Activated T-cell treated with anti-CD3 and anti-CD28 coated beads, Interleukin-2, amount 50 U/mL, for 24 hours (primary cell): ENCODE measurements around the gene FPR3.

ENCODE experiments used
- DNase-seq: peaks from one replicate; pipeline ENCODE4 v3.0.0-alpha.2; 2020
- H3K27ac Mint-ChIP-seq: 2 replicates; pipeline ENCODE4 v1.8.0; 2020; ENCODE audit warnings: mild to moderate bottlenecking, mixed read lengths
- H3K27me3 Mint-ChIP-seq: 2 replicates; pipeline ENCODE4 v1.8.0; 2020; ENCODE audit warnings: mixed read lengths
- H3K36me3 Mint-ChIP-seq: 2 replicates; pipeline ENCODE4 v1.8.0; 2020; ENCODE audit warnings: low read depth, mixed read lengths
- H3K4me1 Mint-ChIP-seq: 2 replicates; pipeline ENCODE4 v1.8.0; 2020; ENCODE audit warnings: low read depth, mixed read lengths
- H3K4me3 Mint-ChIP-seq: 2 replicates; pipeline ENCODE4 v1.8.0; 2020; ENCODE audit warnings: mild to moderate bottlenecking, moderate library complexity, mixed read lengths
- H3K9me3 Mint-ChIP-seq: 2 replicates; pipeline ENCODE4 v1.8.0; 2020; ENCODE audit warnings: mixed read lengths

FPR3 gene

GRCh38 chr19:51807925-51808324 is 13.0 kb downstream of the FPR3 start:
- DNase-seq = no peak
- H3K9me3 Mint-ChIP-seq = peaks cover 15% of the 10 kb centered on the region
- no peak overlapping the region for H3K27ac Mint-ChIP-seq
- H3K36me3 Mint-ChIP-seq = no peaks in the 10 kb centered on the region
- no peak overlapping the region for H3K4me3 Mint-ChIP-seq
- H3K4me1 Mint-ChIP-seq = no peaks in the 10 kb centered on the region
- H3K27me3 Mint-ChIP-seq = no peaks in the 10 kb centered on the region

DNA sequence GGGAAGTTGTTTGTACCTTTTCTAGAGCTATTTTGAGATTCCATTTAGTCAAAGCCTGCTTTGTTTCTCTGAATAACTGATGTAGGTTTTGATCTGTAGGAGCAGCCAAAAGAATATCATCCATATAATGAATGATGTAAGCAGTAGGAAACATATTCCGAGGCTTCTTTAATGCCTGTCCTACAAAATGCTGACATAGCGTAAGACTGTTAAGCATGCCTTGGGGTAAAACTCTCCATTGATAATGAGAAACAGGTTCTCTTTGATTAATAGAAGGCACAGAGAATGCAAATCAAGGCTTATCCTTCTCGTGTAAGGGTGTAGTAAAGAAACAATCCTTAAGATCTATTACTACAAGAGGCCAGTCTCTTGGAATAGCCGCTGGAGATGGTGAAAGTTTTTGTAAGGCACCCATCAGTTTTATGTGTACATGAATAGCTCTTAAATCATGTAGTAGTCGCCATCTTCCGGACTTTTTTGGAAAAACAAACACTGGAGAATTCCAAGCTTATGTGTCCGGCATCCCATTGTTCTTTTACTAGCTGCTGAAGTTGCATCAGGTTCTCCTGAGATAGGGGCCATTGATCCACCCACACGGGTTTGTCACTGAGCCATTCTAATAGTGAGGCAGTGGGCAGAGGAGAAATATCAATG is 13.5 kb downstream of the FPR3 start:
- no peaks in the 10 kb centered on the region for H3K4me1 Mint-ChIP-seq
- DNase-seq = no peak
- no peak overlapping the region for H3K27ac Mint-ChIP-seq
- no peak overlapping the region for H3K4me3 Mint-ChIP-seq
- H3K27me3 Mint-ChIP-seq = no peaks in the 10 kb centered on the region
- peaks cover 12% of the 10 kb centered on the region for H3K9me3 Mint-ChIP-seq
- H3K36me3 Mint-ChIP-seq = no peaks in the 10 kb centered on the region

- DNase-seq = no peak
- H3K9me3 Mint-ChIP-seq = peaks cover 15% of the 10 kb centered on the region
- H3K27ac Mint-ChIP-seq = no peak overlapping the region
- no peaks in the 10 kb centered on the region for H3K4me1 Mint-ChIP-seq
- H3K4me3 Mint-ChIP-seq = no peak overlapping the region
- H3K27me3 Mint-ChIP-seq = no peaks in the 10 kb centered on the region
- no peaks in the 10 kb centered on the region for H3K36me3 Mint-ChIP-seq
Observed at GRCh38 chr19:51809787-51810186, 14.8 kb downstream of the FPR3 start.

DNA sequence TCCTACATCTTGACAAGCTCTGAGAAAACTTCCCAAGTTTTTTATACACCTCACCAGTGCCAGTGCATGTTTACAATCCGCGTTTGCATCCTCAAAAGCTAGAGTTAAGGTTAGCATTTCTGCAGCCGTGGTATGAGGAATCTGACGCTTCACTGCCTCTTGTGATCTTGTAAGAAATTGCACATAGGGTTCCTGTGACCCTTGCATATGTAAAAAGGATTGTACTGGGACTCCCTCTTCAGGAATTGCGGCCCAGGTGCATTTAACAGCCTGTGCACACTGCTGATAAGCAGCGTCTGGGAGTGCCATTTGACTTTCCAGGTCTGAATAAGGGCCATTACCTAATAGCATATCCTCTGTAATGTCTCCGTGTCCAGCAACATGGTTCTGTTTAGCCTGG is 15.3 kb downstream of the FPR3 start:
- Mint-ChIP-seq H3K36me3 (no peaks in the 10 kb centered on the region), H3K27me3 (no peaks in the 10 kb centered on the region), H3K9me3 (peaks cover 15% of the 10 kb centered on the region), H3K4me3 (no peak overlapping the region), H3K4me1 (no peaks in the 10 kb centered on the region), H3K27ac (no peak overlapping the region)
- no peak for DNase-seq

DNA sequence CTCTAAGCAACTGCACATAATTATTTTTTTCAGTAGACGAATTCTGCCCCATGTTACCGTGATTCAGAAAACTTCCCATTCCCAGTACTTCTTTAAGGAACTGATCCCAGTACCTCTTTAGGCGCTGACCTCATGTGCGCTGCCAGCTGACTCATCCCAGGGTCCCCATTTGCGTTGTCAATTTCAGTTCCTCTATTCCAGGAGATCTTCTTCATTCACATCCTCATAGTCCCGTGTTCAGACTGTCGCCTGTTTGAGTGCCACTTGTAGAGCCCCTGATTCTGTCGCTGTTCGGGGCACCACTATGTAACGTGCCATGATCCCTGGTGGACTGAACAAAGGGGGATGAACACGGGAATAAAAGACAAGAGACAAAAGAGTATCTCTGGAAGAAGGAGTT is 16.4 kb downstream of the FPR3 start:
- Mint-ChIP-seq H3K27ac (no peak overlapping the region), H3K4me1 (no peaks in the 10 kb centered on the region), H3K27me3 (no peaks in the 10 kb centered on the region), H3K4me3 (no peak overlapping the region), H3K9me3 (peaks cover 20% of the 10 kb centered on the region), H3K36me3 (no peaks in the 10 kb centered on the region)
- no peak for DNase-seq

- peaks cover 41% of the 10 kb centered on the region for H3K9me3 Mint-ChIP-seq
- H3K27ac Mint-ChIP-seq = no peak overlapping the region
- no peak for DNase-seq
- H3K4me1 Mint-ChIP-seq = no peaks in the 10 kb centered on the region
- H3K4me3 Mint-ChIP-seq = no peak overlapping the region
- H3K36me3 Mint-ChIP-seq = no peaks in the 10 kb centered on the region
- H3K27me3 Mint-ChIP-seq = no peaks in the 10 kb centered on the region
Observed at GRCh38 chr19:51815043-51815442, 20.1 kb downstream of the FPR3 start.

GRCh38 chr19:51816711-51817110 is 21.8 kb downstream of the FPR3 start:
- H3K9me3 Mint-ChIP-seq = peaks cover 44% of the 10 kb centered on the region

GRCh38 chr19:51820011-51820410 is 25.1 kb downstream of the FPR3 start:
- no peak for DNase-seq
- Mint-ChIP-seq H3K27me3 (no peaks in the 10 kb centered on the region), H3K27ac (no peak overlapping the region), H3K36me3 (no peaks in the 10 kb centered on the region), H3K9me3 (peaks cover 54% of the 10 kb centered on the region), H3K4me1 (no peaks in the 10 kb centered on the region), H3K4me3 (no peak overlapping the region)

More at GRCh38 chr19:51816711-51817110, 21.8 kb downstream of the FPR3 start:
- no peaks in the 10 kb centered on the region for H3K27me3 Mint-ChIP-seq
- H3K4me3 Mint-ChIP-seq = no peak overlapping the region
- H3K27ac Mint-ChIP-seq = no peak overlapping the region
- H3K4me1 Mint-ChIP-seq = no peaks in the 10 kb centered on the region
- no peak for DNase-seq
- no peaks in the 10 kb centered on the region for H3K36me3 Mint-ChIP-seq

DNA sequence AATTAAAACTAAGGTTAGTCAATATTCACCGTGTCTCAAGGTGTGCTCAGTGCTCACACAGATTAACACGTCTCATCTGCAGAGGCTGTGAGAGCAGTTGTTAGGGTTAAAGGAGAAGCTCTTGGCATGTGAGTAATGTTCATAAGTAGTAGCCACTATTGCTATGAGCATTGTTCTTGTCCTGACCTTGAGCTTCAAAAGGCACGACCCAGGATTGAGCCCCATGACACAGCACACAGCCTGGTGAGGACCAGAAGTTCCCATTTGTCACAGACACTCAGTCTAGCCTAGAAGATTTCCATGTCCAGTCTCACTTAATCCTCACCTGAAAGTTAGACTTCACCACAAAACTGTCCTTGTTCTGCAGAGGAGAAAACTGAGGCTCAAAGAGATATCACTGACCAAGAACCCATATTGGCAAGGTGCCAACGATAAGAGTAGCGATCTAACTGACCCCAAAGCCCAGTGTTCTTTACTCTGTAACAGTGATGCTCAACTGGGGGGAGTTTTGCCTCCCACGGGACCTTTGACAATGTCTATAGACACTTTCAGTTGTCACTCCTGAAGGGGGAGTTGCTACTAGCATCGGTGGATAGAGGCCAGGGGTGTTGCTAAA is 26.0 kb downstream of the FPR3 start:
- Mint-ChIP-seq H3K27me3 (no peaks in the 10 kb centered on the region), H3K36me3 (no peaks in the 10 kb centered on the region), H3K27ac (no peak overlapping the region), H3K4me1 (no peaks in the 10 kb centered on the region), H3K9me3 (peaks cover 55% of the 10 kb centered on the region), H3K4me3 (no peak overlapping the region)
- DNase-seq = no peak

- no peak overlapping the region for H3K4me3 Mint-ChIP-seq
- H3K4me1 Mint-ChIP-seq = no peaks in the 10 kb centered on the region
- H3K27me3 Mint-ChIP-seq = no peaks in the 10 kb centered on the region
- no peak overlapping the region for H3K27ac Mint-ChIP-seq
- H3K36me3 Mint-ChIP-seq = no peaks in the 10 kb centered on the region
- DNase-seq = no peak
- H3K9me3 Mint-ChIP-seq = peaks cover 56% of the 10 kb centered on the region
Observed at GRCh38 chr19:51821456-51821855, 26.5 kb downstream of the FPR3 start.

GRCh38 chr19:51821921-51822320 is 27.0 kb downstream of the FPR3 start:
- no peak for DNase-seq
- no peaks in the 10 kb centered on the region for H3K4me1 Mint-ChIP-seq
- H3K27ac Mint-ChIP-seq = no peak overlapping the region
- H3K4me3 Mint-ChIP-seq = no peak overlapping the region
- H3K9me3 Mint-ChIP-seq = peaks cover 58% of the 10 kb centered on the region
- no peaks in the 10 kb centered on the region for H3K36me3 Mint-ChIP-seq
- no peaks in the 10 kb centered on the region for H3K27me3 Mint-ChIP-seq

DNA sequence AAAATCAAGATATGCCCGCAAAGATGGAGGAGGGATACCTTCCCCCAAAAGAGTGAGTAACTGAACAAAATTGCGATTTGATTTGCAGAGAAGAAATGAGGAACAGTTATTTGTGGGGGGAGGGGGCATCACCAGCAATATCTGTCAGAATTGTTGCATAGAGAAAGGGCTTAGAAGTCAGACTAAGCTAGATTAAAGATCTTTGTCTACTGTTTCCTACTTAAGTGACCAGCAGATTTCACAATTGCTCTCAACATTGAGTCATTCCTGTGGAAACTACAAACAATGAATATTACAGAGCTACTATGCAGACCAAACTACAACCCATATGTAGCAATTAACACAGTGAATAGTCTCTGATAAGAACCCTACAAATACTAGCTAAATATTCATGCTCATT is 27.4 kb downstream of the FPR3 start:
- no peaks in the 10 kb centered on the region for H3K36me3 Mint-ChIP-seq
- peaks cover 62% of the 10 kb centered on the region for H3K9me3 Mint-ChIP-seq

DNA sequence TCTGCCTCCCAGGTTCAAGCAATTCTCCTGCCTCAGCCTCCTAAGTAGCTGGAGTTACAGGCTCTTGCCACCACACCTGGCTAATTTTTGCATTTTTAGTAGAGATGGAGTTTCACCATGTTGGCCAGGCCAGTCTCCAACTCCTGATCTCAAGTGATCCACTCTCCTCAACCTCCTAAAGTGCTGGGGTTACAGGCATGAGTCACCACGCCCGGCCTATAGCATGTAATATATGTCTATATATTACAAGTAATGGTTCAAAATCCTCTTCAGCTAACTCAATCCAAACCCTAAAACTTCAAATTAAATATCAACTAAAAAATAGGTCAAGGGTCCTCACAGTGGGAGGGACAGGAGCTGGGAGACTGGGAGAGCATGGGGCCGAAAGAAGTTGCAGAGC is 28.0 kb downstream of the FPR3 start:
- DNase-seq = no peak
- Mint-ChIP-seq H3K9me3 (peaks cover 68% of the 10 kb centered on the region), H3K27ac (no peak overlapping the region), H3K4me1 (no peaks in the 10 kb centered on the region), H3K27me3 (no peaks in the 10 kb centered on the region), H3K36me3 (no peaks in the 10 kb centered on the region), H3K4me3 (no peak overlapping the region)

More for the DNA sequence above, 27.4 kb downstream of the FPR3 start:
- DNase-seq = no peak
- no peak overlapping the region for H3K27ac Mint-ChIP-seq
- H3K27me3 Mint-ChIP-seq = no peaks in the 10 kb centered on the region
- no peaks in the 10 kb centered on the region for H3K4me1 Mint-ChIP-seq
- H3K4me3 Mint-ChIP-seq = no peak overlapping the region

- H3K27ac Mint-ChIP-seq = no peak overlapping the region
- DNase-seq = no peak
- peaks cover 65% of the 10 kb centered on the region for H3K9me3 Mint-ChIP-seq
- H3K36me3 Mint-ChIP-seq = no peaks in the 10 kb centered on the region
- no peak overlapping the region for H3K4me3 Mint-ChIP-seq
- no peaks in the 10 kb centered on the region for H3K4me1 Mint-ChIP-seq
- no peaks in the 10 kb centered on the region for H3K27me3 Mint-ChIP-seq
Observed at GRCh38 chr19:51824281-51825005, 29.5 kb downstream of the FPR3 start.

- H3K27ac Mint-ChIP-seq = no peak overlapping the region
- peaks cover 59% of the 10 kb centered on the region for H3K9me3 Mint-ChIP-seq
- no peak overlapping the region for H3K4me3 Mint-ChIP-seq
- no peak for DNase-seq
- no peaks in the 10 kb centered on the region for H3K4me1 Mint-ChIP-seq
- no peaks in the 10 kb centered on the region for H3K36me3 Mint-ChIP-seq
- H3K27me3 Mint-ChIP-seq = no peaks in the 10 kb centered on the region
Observed at GRCh38 chr19:51830274-51830673, 35.3 kb downstream of the FPR3 start.
